ENCODE results near the gene SLC5A1.
"Not testable (repeated sequence)": the region's sequence is repeated elsewhere in the genome, so short reads cannot be mapped to it uniquely, and the experiment has no call there.

Gene SLC5A1

DNA sequence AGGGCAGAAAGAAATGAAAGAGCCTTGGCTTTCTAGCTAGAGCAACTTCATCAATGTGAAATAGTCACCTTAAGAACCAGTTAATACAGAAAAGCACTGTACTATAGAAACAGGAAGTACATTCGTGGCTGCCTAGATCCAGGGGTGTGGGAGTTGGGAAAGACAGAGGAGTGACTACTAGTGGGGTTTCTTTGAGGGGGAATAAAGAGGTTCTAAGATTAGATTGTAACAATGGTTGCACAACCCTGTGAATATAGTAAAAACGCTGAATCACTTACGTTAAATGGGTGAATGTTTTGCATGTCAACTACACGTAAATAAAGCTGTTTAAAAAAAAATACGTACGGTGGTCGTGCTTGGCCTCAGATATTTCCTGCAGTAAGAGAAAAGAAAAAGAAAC is 107.6 kb downstream of the SLC5A1 start:
- DNase-seq = not testable (repeated sequence)

DNA sequence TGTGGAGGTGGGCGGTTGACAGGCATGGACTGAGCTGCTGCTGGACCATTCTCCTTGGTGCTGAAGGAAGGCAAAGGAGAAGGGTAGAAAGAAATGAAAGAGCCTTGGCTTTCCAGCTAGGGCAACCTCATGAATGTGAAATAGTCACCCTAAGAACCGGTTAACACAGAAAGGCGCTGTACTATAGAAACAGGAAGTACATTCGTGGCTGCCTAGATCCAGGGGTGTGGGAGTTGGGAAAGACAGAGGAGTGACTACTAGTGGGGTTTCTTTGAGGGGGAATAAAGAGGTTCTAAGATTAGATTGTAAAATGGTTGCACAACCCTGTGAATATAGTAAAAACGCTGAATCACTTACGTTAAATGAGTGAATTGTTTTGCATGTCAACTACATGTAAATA is 108.6 kb downstream of the SLC5A1 start:
- not testable (repeated sequence) for DNase-seq

DNA sequence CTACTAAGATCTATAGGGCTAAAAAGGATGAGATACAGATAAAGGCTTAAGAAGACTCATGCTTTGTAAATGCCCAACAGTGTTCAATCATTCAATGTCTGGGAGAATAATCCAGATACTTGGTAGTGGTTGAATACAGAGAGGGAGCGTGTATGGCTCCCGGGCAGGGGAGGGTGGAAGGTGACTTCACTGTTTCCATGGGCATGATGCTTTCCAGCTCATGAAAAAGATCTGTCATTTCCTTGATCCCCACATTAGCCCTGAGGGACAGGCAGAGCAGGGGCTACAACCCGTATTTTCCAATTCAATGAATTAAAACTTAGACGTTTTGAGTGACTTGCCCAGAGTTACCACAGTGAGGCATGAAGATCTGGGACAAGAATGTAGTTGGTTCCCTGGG is 111.7 kb downstream of the SLC5A1 start:
- not testable (repeated sequence) for DNase-seq

DNA sequence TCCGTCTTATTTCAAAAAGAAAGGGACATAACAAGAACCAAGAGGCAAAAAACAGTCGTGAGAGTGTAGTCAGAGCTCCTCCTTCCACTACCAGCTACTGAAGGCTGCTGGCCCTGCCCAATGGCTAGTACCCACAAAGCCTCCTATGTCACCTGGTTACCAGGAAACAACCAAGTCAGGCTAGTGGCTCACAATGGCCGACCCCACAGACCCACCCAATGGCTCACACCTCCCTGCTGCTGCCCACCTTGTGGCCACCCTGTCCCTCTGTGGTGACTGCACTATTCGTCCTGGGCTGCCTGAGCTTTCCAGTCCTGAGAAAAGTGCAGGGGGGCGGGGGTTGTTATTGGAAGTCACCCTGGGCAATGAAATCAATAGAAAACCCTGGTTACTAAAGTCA is 114.6 kb downstream of the SLC5A1 start:
- DNase-seq = not testable (repeated sequence)

DNA sequence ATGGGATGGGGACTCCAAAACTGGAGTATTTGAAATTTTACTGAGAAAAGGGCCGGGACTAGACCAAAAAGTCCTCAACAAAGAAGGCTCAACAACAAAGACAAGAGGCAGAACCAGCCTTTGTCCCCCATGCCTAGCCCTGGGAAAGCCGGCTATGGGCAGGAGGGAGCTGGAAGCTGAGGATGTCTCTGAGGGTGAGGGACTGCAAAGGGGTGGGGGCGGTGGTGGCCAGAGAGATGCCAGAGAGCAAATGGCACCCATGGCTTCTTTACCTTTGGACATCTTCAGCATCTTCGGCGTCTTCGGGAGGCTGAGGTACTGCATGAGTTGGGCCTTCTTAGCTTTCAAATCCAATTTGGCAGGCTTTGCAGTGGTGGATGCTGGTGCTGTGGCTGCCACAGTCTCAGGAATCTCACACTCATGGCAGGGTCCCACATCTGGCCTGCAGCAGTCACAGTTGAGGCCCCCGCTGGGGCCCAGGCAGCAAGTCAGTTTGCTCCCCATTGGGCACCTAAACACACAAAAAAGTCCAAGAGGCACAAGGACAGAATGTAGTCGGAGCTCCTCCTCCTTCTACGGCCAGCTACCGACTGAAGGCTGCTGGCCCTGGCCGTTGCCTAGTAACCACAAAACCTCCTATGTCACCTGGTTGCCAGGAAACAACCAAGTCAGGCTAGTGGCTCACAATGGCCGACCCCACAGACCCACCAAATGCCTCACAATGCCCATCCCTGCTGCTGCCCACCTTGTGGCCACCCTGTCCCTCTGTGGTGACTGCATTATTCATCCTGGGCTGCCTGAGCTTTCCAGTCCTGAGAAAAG is 115.9 kb downstream of the SLC5A1 start, which contains the start of gene C22orf42:
Gene C22orf42, minus strand, starts transcription at position 592 of the 822 bp plus-strand sequence. Its CDS starts 88 bp downstream, at position 504.
- no peak for DNase-seq

DNA sequence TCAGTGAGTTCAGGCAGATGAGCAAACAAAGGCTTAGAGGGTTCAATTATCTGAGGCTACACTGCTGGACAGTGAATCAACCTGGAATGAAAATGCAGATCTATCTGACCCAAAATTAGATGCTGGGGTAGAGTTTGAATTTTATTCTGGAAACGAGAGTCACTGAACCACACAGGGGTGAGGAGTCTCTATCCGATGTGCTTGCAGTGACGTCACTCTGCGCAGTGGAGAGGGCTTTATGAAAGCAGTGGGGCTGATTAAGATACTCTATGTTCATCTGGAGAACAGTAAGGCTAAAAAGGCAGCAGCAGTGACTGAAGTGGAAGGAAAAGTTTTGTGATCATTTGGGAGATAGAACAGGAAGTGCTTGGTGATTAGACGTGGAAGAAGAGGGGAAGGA is 117.3 kb downstream of the SLC5A1 start:
- not testable (repeated sequence) for DNase-seq

All from NCI-H82 (cell line).